Smooth muscle cell (in vitro differentiated cells): Measurements from ENCODE around the gene IL27RA. TPM values are rescaled to one million over a fixed set of nuclear protein-coding genes. Genes with fewer than 3 reads are reported as not detected.

Experiments
- DNase-seq: peaks from one replicate; lab custom pipeline; 2025; ENCODE audit not compliant: unreplicated experiment; lab: John Stamatoyannopoulos, UW
- H2AFZ ChIP-seq: fragments of 200-600 bp; sonication (generic); 2 replicates; pipeline ENCODE4 v1.6.0; 2016; ENCODE audit warnings: antibody characterized with exemption, low read depth, mild to moderate bottlenecking
- H3F3A ChIP-seq: fragments of 200-600 bp; sonication (generic); 2 replicates; pipeline ENCODE4 v1.6.0; 2017; ENCODE audit warnings: antibody characterized with exemption, low read depth
- H3K27ac ChIP-seq: fragments of 200-600 bp; sonication (generic); 2 replicates; pipeline ENCODE4 v1.5.1; 2016; ENCODE audit warnings: low read depth, mild to moderate bottlenecking
- H3K27me3 ChIP-seq: fragments of 200-600 bp; sonication (generic); 2 replicates; pipeline ENCODE4 v1.6.1; 2016; ENCODE audit warnings: low read depth, mild to moderate bottlenecking
- H3K36me3 ChIP-seq: fragments of 200-600 bp; sonication (generic); 2 replicates; pipeline ENCODE4 v1.5.1; 2016; ENCODE audit warnings: low read depth
- H3K4me1 ChIP-seq: fragments of 200-600 bp; sonication (generic); 2 replicates; pipeline ENCODE4 v1.5.1; 2016; ENCODE audit warnings: low read depth
- H3K4me2 ChIP-seq: fragments of 200-600 bp; sonication (generic); 2 replicates; pipeline ENCODE4 v1.6.0; 2016; ENCODE audit warnings: mild to moderate bottlenecking
- H3K4me3 ChIP-seq: fragments of 200-600 bp; sonication (generic); 2 replicates; pipeline ENCODE4 v1.5.1; 2016; ENCODE audit warnings: mild to moderate bottlenecking
- H3K79me2 ChIP-seq: fragments of 200-600 bp; sonication (generic); 2 replicates; pipeline ENCODE4 v1.6.0; 2016; ENCODE audit warnings: low read depth, mild to moderate bottlenecking
- H3K9ac ChIP-seq: fragments of 200-600 bp; sonication (generic); 2 replicates; pipeline ENCODE4 v1.6.0; 2016; ENCODE audit warnings: low read depth
- H3K9me3 ChIP-seq: fragments of 200-600 bp; sonication (generic); replicated peaks from 2 replicates; pipeline ENCODE4 v1.5.1; 2016; ENCODE audit warnings: low read depth
- H4K20me1 ChIP-seq: fragments of 200-600 bp; sonication (generic); 2 replicates; pipeline ENCODE4 v1.6.0; 2016; ENCODE audit warnings: low read depth
- CTCF ChIP-seq: fragments of 200-600 bp; sonication (generic); IDR thresholded peaks from 2 replicates; pipeline ENCODE4 v1.5.1; 2017; ENCODE audit warnings: borderline replicate concordance, mild to moderate bottlenecking, antibody characterized with exemption; ENCODE audit not compliant: insufficient read depth, poor library complexity, severe bottlenecking
- WGBS: methylation state at CpG from one replicate; pipeline ENCODE4 v1.1.7; 2016; ENCODE audit warnings: low lambda C conversion rate; 5-methylcytosine and 5-hydroxymethylcytosine counted together
- polyA plus RNA-seq: library from polyadenylated mRNA; unstranded; fragments of >200 nt; fragmentation: Nextera tagmentation; extraction: Ambion mirVana; gene quantifications from 2 replicates; pipeline ENCODE4 v1.2.1, GENCODE V29; 2016
- total RNA-seq: library from RNA; depleted of rRNA; stranded (reverse); fragments of >200 nt; gene quantifications from 2 replicates; pipeline ENCODE4 v1.2.3, GENCODE V29; 2014

Gene IL27RA
- total and polyA plus RNA-seq, 2 experiments from 2014 or later = 3.1 to 3.8 TPM

GRCh38 chr19:14062558-14062855, 30.9 kb downstream of the IL27RA start:
- H3K36me3 ChIP-seq = no peaks in the 10 kb centered on the region
- no peaks in the 10 kb centered on the region for H3K4me1 ChIP-seq
- no peaks in the 10 kb centered on the region for H3F3A ChIP-seq
- H3K4me3 ChIP-seq = no peak overlapping the region
- no peak overlapping the region for H3K27ac ChIP-seq
- DNase-seq = no peak
- H3K9ac ChIP-seq = no peak overlapping the region
- no peaks in the 10 kb centered on the region for H3K9me3 ChIP-seq
- no peak overlapping the region for H2AFZ ChIP-seq
- WGBS = 89% methylated on average over 5 of the region's 5 CpGs
- no peaks in the 10 kb centered on the region for H3K79me2 ChIP-seq
- TF ChIP-seq CTCF = no peak
- H3K27me3 ChIP-seq = peaks cover 9% of the 10 kb centered on the region
- H3K4me2 ChIP-seq = no peak overlapping the region
- H4K20me1 ChIP-seq = no peaks in the 10 kb centered on the region

DNA sequence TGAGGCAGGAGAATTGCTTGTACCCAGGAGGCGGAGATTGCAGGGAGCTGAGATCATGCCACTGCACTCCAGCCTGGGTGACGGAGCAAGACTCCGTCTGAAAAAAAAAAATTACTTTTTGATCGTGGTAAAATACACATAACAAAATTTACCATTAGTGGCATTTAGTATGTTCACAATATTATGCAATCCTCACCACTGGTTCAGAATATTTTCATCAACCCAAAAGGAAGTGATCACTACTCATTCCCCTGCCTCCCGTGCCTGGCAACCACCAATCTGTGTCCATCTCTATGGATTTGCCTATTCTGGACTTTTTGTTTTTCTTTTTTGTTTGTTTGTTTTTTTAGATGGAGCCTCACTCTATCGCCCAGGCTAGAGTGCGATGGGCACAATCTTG, 31.5 kb downstream of the IL27RA start:
- Histone ChIP-seq H3F3A (no peaks in the 10 kb centered on the region), H3K4me2 (no peak overlapping the region), H3K27me3 (peaks cover 9% of the 10 kb centered on the region), H3K36me3 (no peaks in the 10 kb centered on the region), H3K4me3 (no peak overlapping the region), H2AFZ (no peak overlapping the region), H3K79me2 (no peaks in the 10 kb centered on the region), H3K27ac (no peak overlapping the region), H3K4me1 (no peaks in the 10 kb centered on the region), H3K9me3 (no peaks in the 10 kb centered on the region), H3K9ac (no peak overlapping the region), H4K20me1 (no peaks in the 10 kb centered on the region)
- 87% methylated on average over 7 of the region's 7 CpGs for WGBS
- no peak for TF ChIP-seq CTCF
- DNase-seq = no peak

GRCh38 chr19:14066134-14066533, 34.6 kb downstream of the IL27RA start:
- Histone ChIP-seq H3K27ac (no peak overlapping the region), H3K79me2 (no peaks in the 10 kb centered on the region), H3K4me2 (no peak overlapping the region), H4K20me1 (no peaks in the 10 kb centered on the region), H3K27me3 (no peaks in the 10 kb centered on the region), H3F3A (no peaks in the 10 kb centered on the region), H3K4me3 (no peak overlapping the region), H2AFZ (no peak overlapping the region), H3K9ac (no peak overlapping the region), H3K36me3 (no peaks in the 10 kb centered on the region), H3K9me3 (no peaks in the 10 kb centered on the region), H3K4me1 (no peaks in the 10 kb centered on the region)
- DNase-seq = no peak
- TF ChIP-seq CTCF = no peak
- 55% methylated on average over 2 of the region's 2 CpGs for WGBS

DNA sequence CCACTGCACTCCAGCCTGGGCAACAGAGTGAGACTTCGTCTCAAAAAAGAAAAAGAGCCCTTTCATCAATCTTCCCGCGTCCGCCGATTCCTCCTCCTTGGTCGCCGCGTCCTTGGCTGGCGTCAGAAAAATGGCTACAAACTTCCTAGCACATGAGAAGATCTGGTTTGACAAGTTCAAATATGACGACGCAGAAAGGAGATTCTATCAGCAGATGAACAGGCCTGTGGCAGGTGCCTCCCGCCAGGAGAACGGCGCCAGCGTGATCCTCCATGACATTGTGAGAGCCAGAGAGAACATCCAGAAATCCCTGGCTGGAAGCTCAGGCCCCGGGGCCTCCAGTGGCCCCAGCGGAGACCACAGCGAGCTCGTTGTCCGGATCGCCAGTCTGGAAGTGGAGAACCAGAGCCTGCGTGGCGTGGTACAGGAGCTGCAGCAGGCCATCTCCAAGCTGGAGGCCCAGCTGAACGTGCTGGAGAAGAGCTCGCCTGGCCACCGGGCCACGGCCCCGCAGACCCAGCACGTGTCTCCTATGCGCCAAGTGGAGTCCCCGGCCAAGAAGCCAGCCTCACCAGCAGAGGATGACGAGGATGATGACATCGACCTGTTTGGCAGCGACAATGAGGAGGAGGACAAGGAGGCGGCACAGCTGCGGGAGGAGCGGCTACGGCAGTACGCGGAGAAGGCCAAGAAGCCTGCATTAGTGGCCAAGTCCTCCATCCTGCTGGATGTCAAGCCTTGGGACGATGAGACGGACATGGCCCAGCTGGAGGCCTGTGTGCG, 38.9 kb downstream of the IL27RA start:
- Histone ChIP-seq H3K79me2 (no peaks in the 10 kb centered on the region), H2AFZ (no peak overlapping the region), H3F3A (peaks cover 3% of the 10 kb centered on the region), H3K36me3 (no peaks in the 10 kb centered on the region), H3K4me1 (peaks cover 12% of the 10 kb centered on the region), H3K4me2 (no peak overlapping the region), H3K27me3 (no peaks in the 10 kb centered on the region), H3K9ac (no peak overlapping the region), H3K9me3 (no peaks in the 10 kb centered on the region), H3K4me3 (no peak overlapping the region), H4K20me1 (no peaks in the 10 kb centered on the region), H3K27ac (no peak overlapping the region)
- no peak for TF ChIP-seq CTCF
- DNase-seq = no peak
- WGBS = 94% methylated on average over 43 of the region's 43 CpGs
